Mammary microvascular endothelial cell (primary cell): ENCODE measurements around the gene PI16. TPM values are rescaled to one million over a fixed set of nuclear protein-coding genes. Genes with fewer than 3 reads are reported as not detected.

ENCODE experiments used
- total RNA-seq: library from RNA; depleted of rRNA; stranded (reverse); fragments of >200 nt; gene quantifications from 2 replicates; pipeline ENCODE4 v1.2.3, GENCODE V29; 2015

PI16 gene
- 0.98 TPM in 1 of 2 replicates, not detected in the other for total RNA-seq

GRCh38 chr6:36954262-36954931, at the start of gene PI16:
TSS of gene PI16 (plus strand) at chr6:36954738. CDS start at chr6:36954761, 23 bp downstream.

GRCh38 chr6:36985808-36986703, 31.5 kb downstream of the PI16 start, which contains the start of gene MTCH1:
TSS of gene MTCH1 (minus strand) at chr6:36986196. CDS start at chr6:36986173, 23 bp downstream.

DNA sequence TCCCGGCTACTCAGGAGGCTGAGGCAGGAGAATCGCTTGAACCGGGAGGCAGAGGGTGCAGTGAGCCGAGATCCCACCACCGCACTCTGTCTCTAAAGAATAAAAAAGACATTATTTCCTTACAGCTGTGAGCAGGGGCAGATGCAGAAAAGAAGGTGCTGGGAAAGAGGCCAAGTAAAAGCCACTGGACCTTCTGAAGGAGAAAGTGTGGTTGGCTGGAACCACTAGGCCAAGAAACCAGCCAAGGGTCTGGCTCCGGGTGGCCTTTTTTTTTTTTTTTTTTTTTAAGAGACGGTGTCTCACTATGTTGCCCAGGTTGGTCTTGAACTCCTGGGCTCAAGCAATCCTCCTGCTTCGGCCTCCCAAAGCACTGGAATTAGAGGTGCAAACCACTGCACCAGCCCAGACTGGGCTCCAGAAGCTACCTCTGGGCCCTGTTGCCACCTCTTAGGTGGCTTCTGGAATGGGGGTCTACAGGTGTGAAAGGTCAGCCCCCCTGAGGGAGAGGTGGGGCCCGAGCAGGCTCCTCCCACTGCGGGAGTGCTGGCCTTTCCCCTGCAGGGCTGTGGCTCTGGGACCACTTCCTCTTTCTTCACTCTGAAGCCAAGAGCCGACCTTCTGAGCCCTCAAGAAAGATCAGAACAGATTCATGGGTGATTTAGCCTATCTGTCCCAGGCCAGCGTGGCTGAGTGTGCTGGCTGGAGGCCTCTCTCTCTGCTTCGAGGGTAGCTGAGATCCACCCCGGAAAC, 50.7 kb downstream of the PI16 start, which contains the start of gene FGD2:
TSS of gene FGD2 (plus strand) at position 595 of the 750 bp plus-strand sequence. CDS start 163 bp downstream, outside the sequence.

Other genes with a start within 250 kb of the PI16 start
- gene CPNE5, start 115.3 kb upstream of the PI16 start, total RNA-seq, result 2.3 and 3.3 TPM in 2 replicates
- gene PPIL1, start 79.9 kb upstream of the PI16 start, total RNA-seq, result 35.6 and 38.4 TPM in 2 replicates
- gene C6orf89, start 68.8 kb upstream of the PI16 start, total RNA-seq, result 31.7 and 35.8 TPM in 2 replicates
- gene MTCH1, start 31.5 kb downstream of the PI16 start, total RNA-seq, result 266 and 272 TPM in 2 replicates
- gene FGD2, start 50.9 kb downstream of the PI16 start, total RNA-seq, result not detected in 2 replicates
- 6.1 and 8.4 TPM in 2 replicates for gene PIM1, start 215.4 kb downstream of the PI16 start, total RNA-seq